ENCODE measurements around the gene SARNP. TPM values are rescaled to one million over a fixed set of nuclear protein-coding genes. Genes with fewer than 3 reads are reported as not detected.
A peak's percentile ranks its signal among the peaks of the same experiment; 100 is the strongest.

SARNP gene
- total RNA-seq, 2 donors from 2014 or later, result 42.7 to 43.7 TPM

DNA sequence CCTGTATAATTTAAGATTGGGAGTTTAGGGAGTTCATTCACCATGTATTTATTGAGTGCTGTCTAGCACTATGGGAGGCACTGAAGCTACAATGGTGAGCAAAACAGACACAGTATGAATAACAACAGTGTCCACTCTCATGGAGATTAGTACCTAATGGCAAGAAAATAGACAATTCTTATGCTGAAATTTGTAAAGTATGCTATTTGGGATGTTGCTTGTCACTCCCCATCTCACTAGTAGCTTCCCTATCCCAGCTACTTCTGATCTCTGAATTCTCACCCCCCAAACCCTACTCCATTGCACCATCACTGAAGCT, 70.7 kb downstream of the SARNP start:
- no peak for DNase-seq
- no peak for ATAC-seq
- intact Hi-C loops (cut with DNase I, micrococcal nuclease), result no loop called here

GRCh38 chr12:55746174-55746912, 71.2 kb downstream of the SARNP start:
- intact Hi-C loops (cut with DNase I, micrococcal nuclease), result no loop called here
- ATAC-seq, result no peak
- DNase-seq, result no peak

DNA sequence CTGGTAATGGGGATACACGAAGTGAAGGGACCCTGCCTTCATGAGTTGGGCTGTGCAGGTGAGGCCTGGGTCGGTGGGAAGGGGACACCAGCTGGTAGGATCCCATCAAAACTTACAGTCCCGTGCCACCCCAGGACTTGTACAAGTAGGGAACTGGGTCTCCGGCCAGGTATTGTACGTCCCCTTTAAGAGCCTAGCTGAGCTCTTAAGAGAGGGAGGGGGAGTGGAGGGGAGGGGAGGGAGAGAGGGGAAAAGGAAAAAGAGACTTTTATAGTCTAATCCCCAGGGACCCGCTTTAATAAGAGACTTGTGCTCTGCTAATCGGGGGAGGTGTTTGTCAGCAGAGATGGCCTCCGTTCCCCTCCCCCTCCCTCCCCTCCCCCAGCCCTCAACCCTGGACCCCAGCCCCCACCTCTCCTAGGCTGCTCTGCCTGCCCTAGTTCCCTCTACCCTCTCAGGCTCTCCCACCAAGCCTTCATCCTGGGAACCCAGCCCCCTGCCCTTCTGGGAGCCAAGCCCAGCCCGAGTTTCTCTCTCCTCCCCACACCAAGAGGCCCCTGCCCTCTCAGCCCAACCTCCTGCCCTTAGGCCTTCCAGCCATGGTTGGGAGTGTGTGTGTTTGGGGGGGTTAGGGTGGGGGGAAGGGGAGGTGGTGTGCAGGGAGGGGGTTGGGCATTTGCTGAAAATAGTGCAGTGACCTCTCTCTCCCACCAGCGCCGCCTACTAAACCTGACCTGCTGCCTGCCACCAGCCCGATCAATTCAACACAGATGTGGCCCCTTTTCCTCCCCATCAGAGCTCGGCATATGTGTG, 72.0 kb downstream of the SARNP start:
- intact Hi-C loops (cut with DNase I, micrococcal nuclease), result no loop called here
- DNase-seq (no peak), ATAC-seq (no peak)

GRCh38 chr12:55744340-55745030, 73.0 kb downstream of the SARNP start:
- ATAC-seq (peak; percentile 2), DNase-seq (no peak)
- intact Hi-C loops (cut with DNase I, micrococcal nuclease), result loop anchor here in 1 of 2 donors (5.0 kb wide), 1 partner anchor 193 kb away; no protein-coding TSS in a partner anchor

GRCh38 chr12:55743406-55744339, 73.9 kb downstream of the SARNP start:
- ATAC-seq, result peak; percentile 64
- DNase-seq, result peak; percentile 56 to 71
- intact Hi-C loops (cut with DNase I, micrococcal nuclease), result loop anchor here in 1 of 2 donors (5.0 kb wide), 1 partner anchor 194 kb away; no protein-coding TSS in a partner anchor

DNA sequence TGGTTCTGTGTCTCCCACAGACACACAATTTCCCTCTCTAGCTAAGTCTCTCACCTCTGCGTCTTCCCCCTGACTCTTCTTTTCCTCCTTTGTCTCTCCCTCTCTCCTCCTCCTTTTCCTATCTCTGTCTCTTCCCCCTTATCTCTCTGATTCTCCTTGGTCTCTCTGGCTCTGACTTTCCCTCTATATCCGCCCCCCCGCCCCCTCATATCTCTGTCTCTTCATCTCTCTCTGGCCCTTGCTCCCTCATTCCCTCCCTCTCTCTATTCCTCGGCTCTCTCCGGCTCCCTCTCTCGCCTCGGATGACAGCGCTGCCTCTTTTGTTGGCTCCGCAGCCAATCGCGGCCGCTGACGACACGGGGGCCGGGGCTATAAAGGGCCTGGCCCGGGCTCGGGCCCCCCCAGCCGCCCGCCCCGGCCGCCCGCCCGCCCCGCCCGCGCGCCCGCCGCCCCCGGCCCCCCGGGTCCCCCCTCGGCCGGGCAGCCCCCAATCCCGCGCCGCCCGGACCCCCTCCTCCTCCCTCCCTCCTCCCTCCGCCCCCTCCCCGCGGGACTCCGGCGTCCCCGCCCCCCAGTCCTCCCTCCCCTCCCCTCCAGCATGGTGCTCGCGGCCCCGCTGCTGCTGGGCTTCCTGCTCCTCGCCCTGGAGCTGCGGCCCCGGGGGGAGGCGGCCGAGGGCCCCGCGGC, 74.7 kb downstream of the SARNP start, which contains the start of gene GDF11:
GDF11 (plus strand) TSS at position 404 of the 687 bp plus-strand sequence; CDS start at position 599, 195 bp downstream.
- DNase-seq (peak; percentile 70 to 74), ATAC-seq (peak; percentile 41)
- intact Hi-C loops (cut with DNase I, micrococcal nuclease), result loop anchor here in 1 of 2 donors (5.0 kb wide), 1 partner anchor 194 kb away; no protein-coding TSS in a partner anchor

- intact Hi-C loops (cut with DNase I, micrococcal nuclease), result loop anchor here in 1 of 2 donors (5.0 kb wide), 1 partner anchor 195 kb away; no protein-coding TSS in a partner anchor
- DNase-seq, result no peak
- ATAC-seq, result no peak
These were observed 75.4 kb downstream of the SARNP start for GRCh38 chr12:55741931-55742680.

- intact Hi-C loops (cut with DNase I, micrococcal nuclease), result no loop called here
- DNase-seq (no peak), ATAC-seq (no peak)
These were observed 78.5 kb downstream of the SARNP start for GRCh38 chr12:55739025-55739378.

DNA sequence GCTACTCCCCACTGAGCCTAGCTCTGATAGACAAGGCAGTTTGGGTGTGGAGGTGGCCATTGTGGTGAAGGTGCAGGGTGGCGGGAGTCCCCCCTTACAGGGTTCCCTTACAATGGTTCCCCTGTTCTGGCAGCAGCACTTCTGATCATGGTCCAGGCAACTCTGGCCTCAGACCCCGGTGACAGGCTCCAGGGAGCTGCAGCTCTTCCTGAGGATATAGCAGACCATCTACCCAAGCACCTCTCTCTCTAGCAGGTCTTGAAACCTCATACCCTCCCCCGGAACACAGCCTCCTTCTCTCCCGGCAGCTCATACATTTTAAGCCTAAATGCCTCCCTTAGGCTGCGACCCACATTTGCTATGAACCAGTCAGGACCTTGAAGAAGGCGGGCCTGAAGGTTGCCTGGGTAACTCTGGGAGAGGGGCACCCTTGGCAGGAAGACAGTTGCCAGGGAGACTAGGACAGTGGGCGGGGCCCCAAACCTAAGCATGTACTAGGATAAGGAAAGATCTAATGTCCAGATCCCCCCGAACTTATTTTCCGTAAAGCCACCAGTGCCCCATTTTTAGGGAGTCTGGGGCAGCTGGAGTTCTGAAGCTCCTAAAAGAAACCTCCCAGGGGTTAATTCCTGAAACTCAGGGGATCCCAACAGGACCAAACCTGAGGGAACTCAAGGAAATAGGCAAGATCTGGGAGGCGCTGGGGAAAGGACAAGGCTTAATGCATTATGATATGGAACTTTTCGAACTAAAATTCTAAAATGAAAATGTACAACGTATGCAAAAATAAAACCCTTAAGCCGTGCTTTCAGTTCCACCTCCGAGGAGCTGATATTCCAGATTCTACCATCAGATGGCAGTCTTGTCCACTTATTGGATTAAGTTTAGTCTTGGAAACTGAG, 79.2 kb downstream of the SARNP start:
- intact Hi-C loops (cut with DNase I, micrococcal nuclease), result no loop called here
- ATAC-seq, result peak; percentile 49
- DNase-seq, result peak; percentile 86 to 87

GRCh38 chr12:55737581-55738122, 79.9 kb downstream of the SARNP start:
- ATAC-seq (no peak), DNase-seq (no peak)

DNA sequence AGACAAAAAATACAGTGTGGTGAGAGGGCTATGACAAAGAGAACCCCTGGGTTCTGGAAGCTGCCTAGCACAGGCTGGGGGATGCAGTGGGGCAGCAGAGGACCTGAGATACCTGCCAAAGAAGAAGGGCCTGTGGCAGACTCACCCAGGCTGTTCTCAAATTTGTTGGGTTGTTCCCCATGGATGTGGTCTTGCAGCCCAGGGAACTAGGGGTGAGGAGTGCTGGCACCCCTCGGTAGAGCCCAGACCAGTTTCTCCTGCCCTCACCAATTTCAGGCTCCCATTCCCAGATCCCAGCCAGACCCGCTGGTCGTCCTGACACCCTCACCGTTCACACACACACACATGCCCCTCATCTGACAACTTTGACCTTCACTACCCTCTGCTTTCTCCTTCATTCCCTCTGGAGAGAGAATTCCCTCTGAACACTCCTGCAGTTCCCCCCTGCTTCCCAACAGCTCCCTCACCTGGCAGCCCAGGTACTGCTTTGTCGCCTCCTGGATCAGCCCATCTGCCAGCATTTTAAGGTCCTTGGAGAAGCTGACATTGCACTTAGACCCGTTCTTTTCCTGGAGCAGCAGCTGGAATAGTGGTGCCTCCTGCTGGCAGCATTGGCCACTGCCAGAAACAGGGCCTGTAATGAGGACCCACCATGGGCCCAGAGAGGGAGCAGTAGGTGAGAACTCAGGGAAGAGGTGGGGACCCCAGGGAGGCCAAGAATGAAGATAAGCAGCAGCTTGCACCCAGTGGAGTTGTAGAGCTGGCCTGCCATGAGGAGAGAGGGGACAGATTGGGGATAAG, 80.5 kb downstream of the SARNP start:
- ATAC-seq (peak; percentile 85), DNase-seq (peak; percentile 83 to 87)
- intact Hi-C loops (cut with DNase I, micrococcal nuclease), result no loop called here

More at GRCh38 chr12:55737581-55738122, 79.9 kb downstream of the SARNP start:
- intact Hi-C loops (cut with DNase I, micrococcal nuclease), result no loop called here

DNA sequence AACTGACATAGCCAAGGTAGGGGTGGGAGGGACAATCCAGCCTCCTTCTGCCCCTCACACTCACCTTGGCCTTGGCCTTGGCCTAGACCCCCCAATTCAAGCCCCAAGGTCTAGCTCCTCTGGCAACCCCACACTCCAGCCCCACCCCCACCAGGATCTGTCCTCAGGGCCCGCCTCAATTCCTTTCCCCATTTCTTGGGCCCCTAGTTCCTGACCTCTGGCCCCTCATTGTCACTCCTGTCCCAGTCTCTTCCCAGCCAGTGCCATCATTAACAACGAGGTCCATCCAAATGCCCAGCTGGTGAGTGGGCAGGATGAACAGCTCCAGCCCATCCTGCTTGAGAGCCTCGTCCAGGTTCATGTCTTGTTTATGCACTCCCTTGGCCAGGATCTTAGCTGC, 81.4 kb downstream of the SARNP start:
- no peak for ATAC-seq
- DNase-seq, result no peak
- intact Hi-C loops (cut with DNase I, micrococcal nuclease), result no loop called here

DNA sequence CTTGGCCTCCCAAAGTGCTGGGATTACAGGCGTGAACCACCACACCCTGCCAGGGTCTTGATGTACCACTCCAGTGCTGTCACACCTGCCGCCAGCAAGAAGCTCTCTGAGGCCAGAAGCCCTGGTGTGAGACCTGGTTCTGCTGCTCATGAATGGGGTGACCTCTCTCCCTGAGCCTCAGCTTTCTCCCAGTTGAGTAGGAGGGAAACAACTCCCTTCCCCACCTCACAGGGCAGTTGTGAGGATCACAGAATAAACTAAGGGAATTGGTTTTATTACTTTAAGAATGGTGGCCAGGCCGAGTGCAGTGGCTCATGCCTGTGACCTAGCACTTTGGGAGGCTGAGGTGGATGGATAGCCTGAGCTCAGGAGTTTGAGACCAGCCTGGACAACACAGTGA, 82.9 kb downstream of the SARNP start:
- DNase-seq (no peak), ATAC-seq (no peak)
- intact Hi-C loops (cut with DNase I, micrococcal nuclease), result no loop called here

DNA sequence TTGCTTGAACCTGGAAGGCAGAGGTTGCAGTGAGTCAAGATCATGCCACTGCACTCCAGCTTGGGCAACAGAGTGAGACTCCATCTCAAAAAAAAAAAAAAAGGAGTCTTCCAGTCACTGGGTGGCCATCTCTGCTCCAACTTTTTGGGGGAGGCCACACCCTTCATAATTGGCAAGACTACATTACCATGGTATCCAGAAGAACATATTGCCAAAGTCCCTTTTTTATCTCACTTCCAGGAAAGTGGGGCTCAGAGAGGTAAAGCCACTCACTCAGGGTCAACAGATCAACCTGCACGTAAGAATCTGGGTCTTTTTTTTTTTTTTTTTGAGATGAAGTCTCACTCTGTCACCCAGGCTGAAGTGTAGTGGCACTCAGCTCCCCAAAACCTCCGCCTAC, 83.7 kb downstream of the SARNP start:
- intact Hi-C loops (cut with DNase I, micrococcal nuclease), result no loop called here
- DNase-seq (no peak), ATAC-seq (no peak)

DNA sequence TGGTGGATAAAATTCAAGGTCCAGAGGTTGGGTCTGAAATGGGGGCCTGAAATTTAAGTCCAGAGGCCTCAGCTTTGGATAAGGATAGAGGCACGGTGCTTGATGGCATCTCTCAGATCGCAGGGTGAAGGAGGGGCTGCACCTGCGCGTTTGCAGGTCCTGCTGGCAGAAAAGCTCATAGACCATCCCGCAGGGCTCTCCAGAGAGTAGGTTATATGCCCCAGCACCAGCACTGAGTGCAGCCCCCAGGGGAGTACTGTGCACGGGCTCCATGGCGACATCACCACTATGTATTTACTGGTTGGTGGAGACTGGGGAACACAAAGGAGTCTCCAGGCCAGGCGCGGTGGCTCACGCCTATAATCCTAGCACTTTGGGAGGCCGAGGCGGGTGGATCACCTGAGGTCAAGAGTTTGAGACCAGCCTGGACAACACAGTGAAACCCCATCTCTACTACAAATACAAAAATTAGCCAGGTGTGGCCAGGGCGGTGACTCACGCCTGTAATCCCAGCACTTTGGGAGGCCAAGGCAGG, 84.4 kb downstream of the SARNP start:
- intact Hi-C loops (cut with DNase I, micrococcal nuclease), result no loop called here
- no peak for DNase-seq

More for the DNA sequence above, 84.4 kb downstream of the SARNP start:
- no peak for ATAC-seq

All from left colon (tissue), 2 donors.